HG03521 (cell line): ENCODE measurements around the gene NEO1.
"Not testable (repeated sequence)": the region's sequence is repeated elsewhere in the genome, so short reads cannot be mapped to it uniquely, and the experiment has no call there.

Experiments
- ATAC-seq: cut with Tn5 transposase; IDR thresholded peaks from one replicate; pipeline ENCODE4 v1.9.1; 2021; ENCODE audit warnings: mild to moderate bottlenecking, moderate library complexity; ENCODE audit not compliant: unreplicated experiment

Gene NEO1

GRCh38 chr15:73176598-73176997, 124.3 kb downstream of the NEO1 start:
- no peak for ATAC-seq

GRCh38 chr15:73183071-73183470, 130.8 kb downstream of the NEO1 start:
- no peak for ATAC-seq

GRCh38 chr15:73190189-73190601, 137.9 kb downstream of the NEO1 start:
- no peak for ATAC-seq

- ATAC-seq, result no peak
These were observed 142.9 kb downstream of the NEO1 start for GRCh38 chr15:73195166-73195565.

DNA sequence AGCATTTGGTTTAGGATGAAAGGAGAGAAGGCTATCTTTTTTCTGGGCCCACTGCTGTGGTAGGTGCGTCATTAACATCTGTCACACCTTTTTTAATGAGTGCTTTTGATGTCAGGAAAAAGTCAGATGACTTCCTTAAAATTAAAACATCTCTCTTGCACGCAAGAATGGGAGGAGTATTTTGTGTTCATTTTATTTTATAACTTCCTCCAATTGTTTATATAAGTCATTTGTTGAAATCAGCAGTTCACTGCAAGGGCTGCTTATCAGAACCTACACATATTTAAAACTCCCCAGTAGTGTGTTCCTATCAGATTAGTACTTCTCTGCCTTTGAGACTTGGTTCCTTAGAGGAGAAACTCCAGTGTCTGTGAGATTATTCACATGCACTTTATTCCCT, 143.8 kb downstream of the NEO1 start:
- ATAC-seq, result no peak

GRCh38 chr15:73200339-73200738, 148.1 kb downstream of the NEO1 start:
- ATAC-seq, result no peak

DNA sequence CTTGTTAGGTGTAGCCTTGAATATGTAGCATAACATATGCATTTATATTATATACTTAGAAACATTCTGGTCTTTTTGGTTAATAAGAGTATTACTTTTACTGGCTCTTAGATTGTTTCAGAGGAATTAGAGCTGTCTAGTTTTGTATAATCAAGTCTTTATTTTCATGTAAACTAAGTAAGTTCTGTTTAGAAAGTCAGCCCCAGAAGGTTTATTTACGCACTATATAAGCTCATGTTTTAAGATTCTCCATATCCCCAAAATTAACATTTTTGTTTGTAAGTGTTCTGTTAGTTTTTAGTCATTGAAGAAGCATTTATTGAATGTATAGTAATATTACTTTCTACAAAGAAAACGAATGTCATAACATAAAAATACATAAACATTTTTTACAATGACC, 158.4 kb downstream of the NEO1 start:
- no peak for ATAC-seq

DNA sequence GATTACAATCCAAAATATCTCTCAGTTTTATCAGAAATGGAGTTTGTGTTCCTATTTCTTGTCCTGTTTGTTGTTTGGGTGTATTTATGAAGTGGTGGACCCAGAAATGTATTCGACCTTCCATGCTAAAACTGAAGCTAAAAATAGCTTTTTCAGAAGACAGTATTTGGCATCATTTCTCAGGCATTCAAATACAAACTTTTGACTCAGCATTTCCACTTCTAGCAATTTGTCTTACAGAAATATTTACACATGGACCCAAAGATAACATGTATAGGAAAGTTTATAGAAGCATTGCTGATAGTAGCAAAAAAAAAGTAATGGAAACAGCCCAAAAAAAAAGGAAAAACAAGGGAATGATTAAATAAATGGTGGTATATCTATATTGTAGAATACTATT, 160.2 kb downstream of the NEO1 start:
- no peak for ATAC-seq

GRCh38 chr15:73221450-73221849, 169.2 kb downstream of the NEO1 start:
- not testable (repeated sequence) for ATAC-seq

GRCh38 chr15:73225358-73226015, 173.2 kb downstream of the NEO1 start:
- no peak for ATAC-seq

DNA sequence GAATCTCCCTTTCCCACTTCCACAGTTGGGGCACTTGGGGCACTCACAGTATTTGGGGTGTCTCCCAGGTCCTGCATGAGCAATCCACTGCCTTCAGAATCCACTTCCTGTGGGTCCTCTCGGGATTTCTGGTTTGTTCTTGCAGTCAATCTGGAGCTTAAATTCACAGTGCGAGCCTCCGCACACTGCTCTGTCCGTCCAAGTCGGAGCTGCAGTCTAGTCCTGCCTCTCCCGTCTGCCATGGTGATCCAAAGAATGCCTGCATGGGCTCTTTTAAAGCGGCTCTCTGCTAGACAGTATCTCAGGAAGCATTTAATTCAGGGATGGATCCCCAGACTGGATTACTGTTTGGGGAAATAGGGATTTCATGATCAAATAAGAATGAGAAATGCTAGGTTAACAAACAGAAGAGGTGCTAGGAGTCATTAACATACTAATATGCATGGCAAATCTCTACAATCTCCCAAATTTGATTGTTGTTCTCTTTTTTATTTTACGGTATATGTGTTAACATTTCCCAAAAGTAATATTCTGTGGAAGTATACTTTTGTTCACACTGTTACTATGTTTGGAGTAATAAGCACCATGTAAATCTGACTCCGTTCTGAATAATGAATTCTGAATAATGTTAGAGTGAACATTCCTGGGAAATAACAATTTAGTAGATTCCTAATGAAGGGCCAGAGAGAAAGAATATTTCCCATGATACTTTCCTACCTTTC, 174.0 kb downstream of the NEO1 start:
- ATAC-seq, result no peak

- ATAC-seq, result no peak
These were observed 175.3 kb downstream of the NEO1 start for GRCh38 chr15:73227433-73228056.

GRCh38 chr15:73228128-73228646, 175.9 kb downstream of the NEO1 start:
- no peak for ATAC-seq

- ATAC-seq, result no peak
These were observed 179.6 kb downstream of the NEO1 start for GRCh38 chr15:73231661-73232419.

GRCh38 chr15:73232776-73233175, 180.5 kb downstream of the NEO1 start:
- no peak for ATAC-seq

GRCh38 chr15:73233623-73234022, 181.4 kb downstream of the NEO1 start:
- ATAC-seq, result no peak

GRCh38 chr15:73237910-73238309, 185.6 kb downstream of the NEO1 start:
- ATAC-seq, result no peak

DNA sequence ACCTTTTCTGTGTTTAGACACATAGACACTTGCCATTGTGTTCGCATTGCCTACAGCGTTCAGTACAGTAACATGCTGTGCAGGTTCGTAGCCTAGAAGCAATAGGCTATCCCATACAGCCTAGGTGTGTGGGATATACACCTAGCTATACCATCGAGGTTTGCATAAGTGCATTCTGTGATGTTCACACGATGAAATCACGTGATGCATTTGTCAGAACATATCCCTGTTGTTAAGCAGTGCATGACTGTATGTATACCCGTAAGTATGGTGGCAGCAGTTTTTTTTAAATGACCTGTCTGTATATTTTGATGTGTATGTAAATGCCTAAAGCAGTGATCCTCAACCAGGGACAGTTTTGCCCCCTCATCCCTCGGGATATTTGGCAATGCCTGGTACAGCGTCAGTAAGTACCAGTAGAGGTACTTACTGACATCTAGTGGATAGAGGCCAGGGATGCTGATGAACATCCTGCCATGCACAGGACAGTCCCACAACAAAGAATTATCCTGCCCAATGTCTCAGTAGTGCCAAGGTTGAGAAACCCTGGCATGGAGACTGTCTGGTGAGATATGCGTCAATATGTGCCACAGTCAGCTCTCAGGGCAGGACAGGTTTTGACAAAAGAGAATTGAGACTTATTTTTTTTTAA, 187.4 kb downstream of the NEO1 start:
- ATAC-seq, result no peak

DNA sequence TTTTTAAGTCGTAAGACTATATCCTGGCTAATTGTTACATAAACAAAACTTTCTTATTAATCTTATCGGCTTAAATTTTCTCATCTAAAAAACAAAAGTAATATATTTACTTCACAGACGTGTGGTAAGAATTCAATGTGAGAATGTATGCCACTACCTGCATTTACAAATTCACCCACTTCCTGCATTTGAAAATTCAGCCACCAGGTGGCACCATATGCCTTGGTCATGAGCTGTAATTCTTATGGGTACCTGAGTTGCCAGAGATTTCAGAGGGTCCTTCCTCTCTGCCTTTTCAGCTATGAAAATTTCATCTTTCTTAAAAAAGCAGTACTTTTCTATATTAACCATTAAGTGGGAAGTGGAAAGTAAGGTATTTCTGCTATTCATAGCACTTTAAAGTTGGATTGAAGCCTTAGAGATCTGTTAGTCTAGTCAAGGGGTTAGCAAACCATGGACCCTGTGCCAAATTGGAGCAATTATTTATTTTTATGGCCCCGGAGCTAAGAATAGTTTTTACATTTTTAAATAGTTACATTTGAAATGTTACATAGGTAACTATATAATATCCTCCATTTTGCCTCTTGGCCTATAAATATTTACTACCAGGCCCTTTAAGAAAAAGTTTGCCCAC, 188.7 kb downstream of the NEO1 start:
- ATAC-seq, result no peak

DNA sequence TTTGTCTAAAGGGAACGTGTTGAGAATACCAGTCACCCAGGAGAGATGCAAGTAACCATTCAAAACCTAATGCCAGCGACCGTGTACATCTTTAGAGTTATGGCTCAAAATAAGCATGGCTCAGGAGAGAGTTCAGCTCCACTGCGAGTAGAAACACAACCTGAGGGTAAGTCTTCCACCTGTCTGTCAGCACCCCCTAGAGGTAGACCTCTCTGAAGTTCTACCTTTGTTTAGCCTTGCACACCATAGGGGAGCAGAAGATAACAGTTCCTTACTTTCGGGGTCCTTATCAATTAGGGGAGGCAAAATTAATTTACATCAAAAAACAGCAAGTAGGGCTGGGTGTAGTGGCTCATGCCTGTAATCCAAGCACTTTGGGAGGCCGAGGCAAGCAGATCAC, 192.1 kb downstream of the NEO1 start:
- ATAC-seq, result no peak
